HG03521 (cell line): Measurements from ENCODE around the gene FCAMR.

ENCODE experiments used
- ATAC-seq: cut with Tn5 transposase; IDR thresholded peaks from one replicate; pipeline ENCODE4 v1.9.1; 2021; ENCODE audit warnings: mild to moderate bottlenecking, moderate library complexity; ENCODE audit not compliant: unreplicated experiment

FCAMR gene

DNA sequence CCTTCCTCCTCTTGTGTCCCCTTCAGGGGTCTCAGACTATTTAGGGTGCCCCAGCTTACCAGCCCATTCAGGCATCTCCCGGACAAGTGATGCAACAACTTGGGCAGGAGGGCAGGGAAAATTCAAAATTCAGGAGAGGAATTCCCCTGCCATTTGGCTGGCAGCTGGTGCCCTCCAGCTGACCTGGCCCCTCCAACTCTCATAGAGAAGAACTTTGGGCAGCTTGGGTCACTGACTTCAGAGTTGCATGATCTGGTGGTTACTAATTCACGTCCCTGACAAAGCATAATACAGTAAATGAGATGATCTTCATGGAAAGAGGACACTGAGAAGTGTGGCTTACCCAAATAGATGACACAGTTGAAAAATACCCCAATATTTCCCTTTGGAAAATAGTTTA lies at the start of gene FCAMR:
FCAMR (minus strand) TSS at position 15 of the 400 bp plus-strand sequence. CDS start 335 bp downstream, outside the sequence.
- no peak for ATAC-seq

- ATAC-seq: no peak
These were observed 49.4 kb upstream of the FCAMR start for GRCh38 chr1:207019661-207020060.

- ATAC-seq: no peak
These were observed 48.9 kb upstream of the FCAMR start for GRCh38 chr1:207019161-207019560.

GRCh38 chr1:207018707-207019106 lies 48.4 kb upstream of the FCAMR start:
- ATAC-seq: no peak

GRCh38 chr1:207017615-207018559 lies 47.6 kb upstream of the FCAMR start:
- no peak for ATAC-seq

- no peak for ATAC-seq
These were observed 45.5 kb upstream of the FCAMR start for GRCh38 chr1:207015791-207016190.

DNA sequence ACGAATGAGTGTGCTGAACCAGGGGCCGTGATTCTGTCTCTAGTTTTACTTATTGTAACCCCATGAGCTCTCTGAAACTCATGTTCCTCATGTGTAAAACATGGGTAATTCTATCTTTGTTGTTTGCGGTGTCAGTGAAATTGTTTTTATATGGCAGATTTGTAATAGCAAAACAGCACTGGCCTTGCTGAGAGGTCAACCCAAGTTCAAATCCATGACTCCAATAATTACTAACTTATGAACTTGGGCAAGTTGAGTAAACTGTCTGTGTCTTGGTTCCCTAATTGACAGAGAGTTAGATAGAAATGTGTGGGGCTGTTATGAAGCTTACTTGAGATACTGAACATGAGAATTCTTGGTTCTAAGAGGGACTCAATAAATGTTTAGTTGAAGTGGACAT lies 44.5 kb upstream of the FCAMR start:
- no peak for ATAC-seq

DNA sequence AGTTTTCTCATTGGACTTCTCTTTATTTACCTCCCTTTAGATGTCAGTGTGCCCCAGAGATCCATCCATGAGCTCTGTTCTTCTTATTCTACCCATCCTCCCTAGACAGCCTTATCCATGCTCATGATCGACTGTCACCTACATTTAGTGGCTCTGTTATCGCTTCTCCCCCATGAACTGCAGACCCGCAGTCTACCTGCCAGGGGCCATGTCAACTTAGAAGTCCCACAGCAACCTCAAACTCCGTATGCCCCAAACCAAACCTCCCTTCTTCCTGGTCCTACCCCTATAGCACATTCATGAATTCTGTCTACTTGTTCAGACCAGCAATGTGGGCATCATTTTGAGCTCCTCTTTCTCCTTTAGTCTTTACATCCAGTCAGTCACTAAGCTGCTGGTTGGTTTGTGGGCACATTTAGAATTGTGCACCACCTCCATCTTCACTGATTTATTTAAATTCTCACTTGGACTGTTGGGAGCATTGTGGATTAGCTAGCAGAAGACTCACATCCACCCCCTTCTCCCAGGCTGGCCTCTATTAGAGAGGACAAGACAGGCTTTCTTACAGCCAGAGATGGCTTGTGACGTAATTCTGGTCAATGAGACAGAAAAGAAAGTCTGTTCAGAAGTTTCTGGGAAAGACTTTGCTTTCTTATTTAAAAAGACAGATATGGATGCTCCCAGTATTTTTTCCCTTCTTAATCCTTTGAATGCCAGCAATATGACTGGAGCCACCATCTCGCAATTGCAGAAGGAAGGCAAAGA lies 43.2 kb upstream of the FCAMR start:
- no peak for ATAC-seq

DNA sequence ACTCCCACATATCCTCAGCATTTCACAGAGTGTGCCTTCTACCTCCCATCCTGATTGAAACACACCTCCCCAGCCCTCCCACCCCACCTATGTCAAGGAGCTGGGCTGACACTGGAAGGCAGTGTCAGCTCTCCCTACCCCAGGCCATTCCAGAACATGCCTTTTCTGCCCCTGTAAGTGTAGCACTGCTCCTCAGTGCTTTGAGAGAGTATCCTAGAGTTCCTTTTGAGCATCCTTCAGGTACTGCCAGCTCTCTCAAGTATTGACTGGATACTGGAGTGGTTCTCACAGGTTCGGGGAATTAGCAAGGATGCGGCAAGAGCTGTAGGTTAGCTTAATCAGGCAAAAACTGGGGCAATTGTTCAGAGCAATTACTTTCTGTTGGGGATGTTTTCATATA lies 40.5 kb upstream of the FCAMR start:
- ATAC-seq: no peak

DNA sequence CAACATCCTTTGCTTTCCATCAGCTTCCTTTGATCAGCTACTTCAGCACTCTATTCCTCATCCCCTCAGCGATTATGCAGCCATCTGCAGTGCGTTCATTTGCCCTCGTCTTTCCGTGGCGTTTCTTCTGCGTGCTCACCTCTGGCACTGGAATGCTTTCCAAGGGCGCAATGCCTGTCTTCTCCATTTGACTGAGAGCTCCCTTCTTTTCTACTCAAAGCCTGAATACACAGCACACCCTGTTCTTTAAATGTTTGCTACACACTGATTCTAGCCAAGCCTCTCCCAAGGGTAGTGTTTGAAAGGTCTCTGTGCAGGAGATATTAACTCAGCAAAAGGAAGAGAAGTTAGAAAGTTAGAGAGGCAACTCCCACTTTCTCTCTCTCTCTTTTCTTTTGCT lies 39.7 kb upstream of the FCAMR start:
- ATAC-seq: no peak

DNA sequence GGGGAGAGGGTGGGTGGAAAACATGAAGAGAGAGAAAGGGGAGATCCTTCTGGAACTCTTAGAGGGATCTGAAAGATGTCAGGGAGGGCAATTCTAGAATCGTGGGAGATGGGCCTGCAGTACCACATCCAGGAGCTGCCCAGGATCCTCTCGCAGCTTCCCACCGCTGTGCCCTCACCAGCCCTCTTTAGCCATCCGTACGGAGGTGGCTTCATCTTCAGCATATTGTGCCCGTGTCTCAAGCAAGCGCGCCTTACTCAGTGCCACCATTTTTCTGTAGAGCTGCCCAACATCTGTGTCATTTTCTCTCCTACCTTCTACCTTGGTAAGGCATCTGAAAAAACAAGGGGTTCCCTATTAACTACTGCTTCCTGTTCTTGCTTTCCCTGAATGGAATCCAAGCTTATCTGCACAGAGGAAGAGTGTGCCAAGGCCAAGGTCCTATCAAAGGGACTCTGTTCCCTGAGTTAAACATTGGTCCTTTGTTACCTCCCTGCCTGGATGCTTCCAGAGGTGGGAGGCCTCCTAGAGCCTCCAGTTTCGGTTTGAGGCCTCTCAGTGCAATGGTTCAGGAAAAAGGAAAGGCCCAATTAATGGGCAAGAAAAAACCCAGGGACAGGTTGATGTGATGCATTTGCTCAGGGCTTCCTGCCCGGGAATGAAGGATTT lies 39.1 kb upstream of the FCAMR start:
- ATAC-seq: no peak

DNA sequence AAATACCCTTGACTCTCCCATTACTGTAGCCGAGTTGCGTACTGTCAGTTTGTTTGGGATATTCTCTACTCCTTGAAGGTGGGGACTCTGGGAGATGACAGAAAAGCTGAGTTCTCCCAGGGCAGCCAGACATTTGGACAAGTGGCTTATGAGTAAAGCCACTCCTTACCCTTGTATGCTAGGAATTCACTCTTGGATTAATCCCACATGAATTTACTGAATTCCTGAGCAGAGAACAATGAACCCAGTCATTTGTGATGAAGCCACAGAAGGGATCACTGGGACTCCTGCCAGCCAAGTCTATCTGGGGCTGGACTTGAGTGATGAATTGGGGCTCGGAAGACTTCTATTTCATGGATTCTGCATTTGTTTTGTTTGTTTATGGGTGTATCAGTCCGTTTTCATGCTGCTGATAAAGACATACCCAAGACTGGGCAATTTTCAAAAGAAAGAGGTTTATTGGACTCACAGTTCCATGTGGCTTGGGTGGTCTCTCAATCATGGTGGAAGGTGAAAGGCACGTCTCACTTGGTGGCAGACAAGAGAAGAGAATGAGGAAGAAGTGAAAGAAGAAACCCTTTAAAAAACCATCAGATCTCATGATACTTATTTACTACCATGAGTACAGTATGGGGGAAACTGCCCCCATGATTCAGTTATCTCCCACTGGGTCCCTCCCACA lies 37.2 kb upstream of the FCAMR start:
- ATAC-seq: no peak

DNA sequence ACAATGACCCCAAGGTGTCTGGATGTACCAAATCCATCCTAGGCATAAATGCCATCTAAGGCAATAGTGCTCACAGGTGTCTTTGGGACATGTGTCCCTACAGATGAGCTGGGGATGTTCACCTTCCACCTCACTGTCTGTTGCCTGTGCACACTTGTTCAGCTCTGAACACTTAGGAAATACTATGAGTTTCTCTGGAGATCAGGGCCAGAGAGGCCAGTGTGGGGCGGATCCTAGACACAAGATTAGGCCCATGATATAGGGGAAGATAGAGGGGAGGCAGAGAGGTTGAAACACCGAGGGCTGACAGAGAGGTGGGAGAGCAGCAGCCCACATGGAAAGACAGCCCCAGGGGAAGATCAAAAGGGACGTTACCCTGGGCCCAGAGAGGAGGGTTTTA lies 36.7 kb upstream of the FCAMR start:
- ATAC-seq: no peak

DNA sequence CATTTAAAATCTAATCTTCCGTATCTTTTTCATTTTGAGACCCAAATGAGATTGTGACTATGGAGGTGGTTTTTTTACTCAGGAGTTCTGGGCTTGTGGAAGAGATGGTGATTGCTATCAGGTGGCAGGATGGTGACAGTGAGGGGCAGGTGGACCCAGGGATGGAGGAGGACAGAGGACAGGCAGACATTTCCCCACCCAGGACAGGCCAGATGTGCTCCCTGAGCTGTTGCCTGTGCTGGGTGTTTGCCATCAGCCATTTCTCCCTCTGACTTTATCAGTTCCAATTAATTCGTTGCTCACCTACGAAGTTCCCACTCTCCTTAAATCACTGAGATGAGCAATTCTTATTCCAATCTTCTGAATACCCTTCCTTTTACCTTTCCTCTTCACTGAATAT lies 35.8 kb upstream of the FCAMR start:
- ATAC-seq: no peak

DNA sequence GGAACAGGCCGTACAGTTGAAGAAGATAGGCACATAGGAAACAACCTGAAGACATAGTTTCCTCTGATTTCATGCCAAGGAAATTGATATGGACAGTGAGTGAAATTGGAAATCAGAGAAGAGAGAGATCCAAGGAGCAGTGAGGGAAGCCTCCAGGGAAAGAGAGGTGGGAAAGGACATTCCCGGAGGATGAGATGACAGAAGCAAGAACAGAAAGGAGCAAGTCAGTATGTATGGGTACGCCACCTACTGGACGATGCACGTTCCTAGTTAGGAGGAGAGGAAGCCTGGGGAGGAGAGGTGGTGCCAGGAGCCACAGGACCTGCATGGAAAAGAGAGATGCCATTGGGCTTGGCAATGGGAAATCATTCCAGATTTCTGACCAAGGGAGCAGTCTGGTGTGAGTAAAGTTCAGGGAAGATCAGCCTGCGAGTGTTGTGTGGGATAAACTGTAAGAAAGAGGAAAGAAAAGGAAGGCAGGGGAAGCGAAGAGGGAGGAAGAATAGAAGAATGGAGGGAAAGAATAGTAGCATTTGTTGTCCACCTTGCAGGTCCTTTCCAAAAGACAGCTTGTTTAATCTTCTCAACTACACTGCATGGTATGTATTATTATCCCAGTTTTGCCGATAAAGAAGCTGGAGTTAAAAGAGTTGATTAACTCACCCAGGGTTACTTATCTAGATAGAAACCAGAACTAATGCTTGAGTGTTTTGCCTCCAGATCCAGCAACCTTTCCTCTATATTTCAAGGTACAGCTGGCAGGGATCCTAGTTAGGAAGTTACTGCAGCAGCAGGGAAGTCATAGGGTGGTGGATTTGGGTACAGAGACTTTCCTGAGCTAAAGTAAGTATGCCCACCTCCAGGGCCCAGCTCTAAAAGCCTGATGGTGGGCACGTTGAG lies 34.9 kb upstream of the FCAMR start:
- ATAC-seq: no peak

DNA sequence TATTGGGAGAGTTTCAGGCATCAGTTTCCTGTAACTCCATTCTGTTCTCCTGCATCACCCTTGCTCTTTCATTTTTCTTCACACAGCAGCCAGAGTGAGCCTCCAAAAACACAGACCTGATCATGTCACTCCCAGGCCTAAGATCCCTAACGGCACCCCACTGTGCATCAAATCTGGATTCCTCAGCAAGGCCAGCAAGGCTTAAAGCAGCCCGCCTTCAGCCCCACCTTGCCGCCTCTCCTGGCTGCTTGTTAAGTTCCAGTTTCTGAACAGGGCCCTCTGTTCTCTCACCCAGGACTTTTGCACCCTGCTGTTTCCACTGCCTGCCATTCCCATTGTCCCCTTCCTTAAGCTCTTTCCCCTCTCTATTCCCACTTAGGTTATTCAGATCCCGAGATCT lies 33.0 kb upstream of the FCAMR start:
- no peak for ATAC-seq

DNA sequence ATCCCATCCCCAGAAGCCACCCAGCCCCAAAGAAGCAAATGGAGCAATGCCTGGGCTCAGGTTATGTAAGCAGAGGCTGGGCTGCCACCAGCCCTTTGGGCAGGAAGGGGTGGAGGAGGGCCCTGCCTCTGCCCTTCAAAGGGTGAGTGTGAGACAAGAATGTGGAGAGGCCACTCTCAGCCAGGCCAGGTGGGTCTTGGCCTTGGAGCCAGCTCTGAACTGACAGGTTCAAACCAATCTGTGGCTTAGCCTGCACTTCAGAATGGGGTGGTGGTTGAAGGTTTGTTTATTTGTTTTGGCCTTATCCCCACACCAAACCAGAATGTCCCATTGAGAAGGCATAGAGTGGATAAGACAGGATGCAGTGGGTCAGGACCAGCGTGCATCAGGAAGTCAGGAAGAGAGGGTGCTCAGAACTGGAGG lies 32.5 kb upstream of the FCAMR start:
- ATAC-seq: no peak

GRCh38 chr1:207001492-207002245 lies 31.4 kb upstream of the FCAMR start:
- no peak for ATAC-seq

DNA sequence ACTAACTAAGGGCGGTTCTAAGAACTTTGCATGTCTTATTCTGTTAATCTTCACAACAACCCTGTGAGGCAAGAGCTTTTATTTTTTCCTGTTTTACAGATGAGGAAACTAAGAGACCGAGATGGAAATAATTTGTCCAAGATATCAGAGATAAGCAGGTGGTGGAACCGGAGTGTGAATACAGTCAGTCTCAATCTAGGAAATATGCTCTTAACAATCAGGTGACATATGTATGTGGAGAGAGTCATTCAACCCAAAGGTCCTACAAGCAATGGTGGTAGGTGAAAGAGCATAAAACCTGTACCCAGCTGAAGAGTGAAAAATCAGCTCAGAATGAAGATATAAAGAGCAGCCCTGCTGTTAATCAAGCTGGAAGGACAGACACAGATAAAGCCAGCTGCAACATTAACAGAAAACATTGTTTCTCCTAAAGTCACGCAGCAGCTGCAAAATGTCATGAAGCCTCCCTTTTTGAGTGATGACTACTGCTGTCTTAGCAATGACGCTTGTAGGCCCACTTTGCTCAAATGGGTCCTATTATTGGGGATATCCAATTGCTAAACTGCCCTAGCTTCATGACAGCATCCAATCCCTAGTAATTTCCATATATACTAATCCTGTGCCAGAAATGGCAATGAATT lies 30.5 kb upstream of the FCAMR start:
- ATAC-seq: no peak
